Tibial nerve (tissue), 4 donors: ENCODE results near the gene DBH. TPM values are rescaled to one million over a fixed set of nuclear protein-coding genes. Genes with fewer than 3 reads are reported as not detected.

Source experiments
- DNase-seq, 2 donors: peaks; one replicate each; pipeline ENCODE4 v3.0.0-alpha.2; 2019; ENCODE audit warnings: low spot score in 2 of 2
- H3K27ac ChIP-seq, 4 donors: fragments of 200-600 bp; sonication (generic) in 3 of 4; one replicate each; pipeline ENCODE4 v1.5.1; 2017 to 2019; ENCODE audit warnings: mild to moderate bottlenecking in 1 of 4
- H3K27me3 ChIP-seq, 2 donors: fragments of 200-600 bp; sonication (generic) in 1 of 2; one replicate each; pipeline versions ENCODE4 v1.5.1 to v1.6.0; 2017 to 2019
- H3K36me3 ChIP-seq, 3 donors: fragments of 200-600 bp; sonication (generic); one replicate each; pipeline ENCODE4 v1.5.1; 2018 to 2019
- H3K4me1 ChIP-seq, 4 donors: fragments of 200-600 bp; sonication (generic) in 3 of 4; one replicate each; pipeline ENCODE4 v1.5.1; 2017 to 2019
- H3K4me3 ChIP-seq, 4 donors: fragments of 200-600 bp; sonication (generic) in 3 of 4; one replicate each; pipeline ENCODE4 v1.5.1; 2017 to 2019; ENCODE audit warnings: mild to moderate bottlenecking in 1 of 4, moderate library complexity in 1 of 4
- H3K9me3 ChIP-seq, 4 donors: fragments of 200-600 bp; sonication (generic) in 3 of 4; one replicate each; pipeline ENCODE4 v1.5.1; 2017 to 2019
- CTCF ChIP-seq, 5 experiments: fragments of 200-600 bp in 3 of 5; fragments of 450-650 bp in 2 of 5; sonication (generic) in 3 of 5; IDR thresholded peaks; one replicate each; pipeline ENCODE4 v1.5.1; 2016 to 2019; ENCODE audit warnings: antibody characterized with exemption in 5 of 5, mild to moderate bottlenecking in 3 of 5, moderate library complexity in 2 of 5
- EP300 ChIP-seq, 2 donors: sonication (generic); formaldehyde crosslinking; IDR thresholded peaks; one replicate each; pipeline ENCODE4 v1.6.1; 2017; ENCODE audit warnings: antibody characterized with exemption in 2 of 2, mild to moderate bottlenecking in 1 of 2
- POLR2A ChIP-seq, 2 donors: fragments of 450-650 bp; IDR thresholded peaks; one replicate each; pipeline ENCODE4 v1.6.1; 2017; ENCODE audit warnings: antibody characterized with exemption in 2 of 2, mild to moderate bottlenecking in 2 of 2, moderate library complexity in 2 of 2
- WGBS, 2 donors: methylation state at CpG; one replicate each; pipeline ENCODE4 v1.1.5; 2018; 5-methylcytosine and 5-hydroxymethylcytosine counted together
- total RNA-seq, 4 donors: library from RNA; depleted of rRNA; stranded (reverse); fragments of >200 nt; gene quantifications; one replicate each; pipeline ENCODE4 v1.1.0, GENCODE V29; 2016

Gene DBH
- total RNA-seq, 4 donors from 2014 or later: under 0.01 to 1.2 (median 0.22) TPM; not detected in 1

DNA sequence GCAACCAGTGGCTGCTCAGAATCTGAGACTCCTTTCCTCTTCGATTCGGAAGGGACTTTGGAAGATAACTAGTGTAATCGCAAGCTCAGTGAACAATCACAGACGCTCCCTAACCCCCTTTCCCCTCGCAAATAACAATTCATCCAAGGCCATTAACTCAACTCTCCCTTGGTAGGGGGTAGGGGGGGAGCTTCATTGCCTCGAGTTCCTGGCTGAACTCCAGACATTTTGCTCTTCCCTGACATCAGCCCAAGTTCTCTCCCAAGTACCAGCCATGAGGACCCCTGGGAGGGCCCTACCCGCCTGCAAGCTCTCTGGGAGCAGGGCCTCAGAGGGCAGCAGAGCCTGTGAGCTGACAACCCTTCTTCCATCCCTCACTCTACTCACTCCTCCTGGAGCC is 35.4 kb upstream of the DBH start:
- Histone ChIP-seq H3K27me3 (peaks cover 0 to 23% of the 10 kb centered on the region in 2 donors), H3K4me3 (no peak overlapping the region), H3K36me3 (no peaks in the 10 kb centered on the region), H3K27ac (no peak overlapping the region), H3K9me3 (peaks cover 0 to 35% (median 10%) of the 10 kb centered on the region in 4 donors), H3K4me1 (no peaks in the 10 kb centered on the region)
- no peak for DNase-seq
- 44 to 46% methylated on average over 7 of the region's 7 CpGs for WGBS, 2 donors
- no peak for TF ChIP-seq CTCF (IDR thresholded peaks at IDR 0.05)
- TF ChIP-seq EP300 (IDR thresholded peaks at IDR 0.05): no peak
- no peak for TF ChIP-seq POLR2A (IDR thresholded peaks at IDR 0.05)

DNA sequence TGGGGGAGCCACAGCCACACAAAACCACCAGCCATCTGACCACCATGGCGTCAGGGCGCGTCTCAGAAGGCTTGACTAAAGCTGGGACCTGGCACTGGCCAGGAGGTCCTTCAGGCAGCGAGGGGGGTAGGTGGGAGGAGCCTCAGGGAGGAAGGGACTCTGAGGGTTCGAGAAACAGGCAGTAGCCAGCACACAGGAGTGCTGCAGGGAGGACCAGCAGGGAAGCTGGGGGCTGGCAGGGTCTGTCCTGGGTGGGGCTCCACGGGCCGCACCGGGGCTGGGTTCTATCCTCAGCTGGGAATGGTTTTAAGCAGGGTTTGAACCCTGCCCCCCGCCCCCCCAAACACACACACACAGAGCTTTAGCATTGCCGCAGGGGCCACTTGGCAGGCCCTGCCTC is 34.4 kb upstream of the DBH start:
- Histone ChIP-seq H3K4me3 (no peak overlapping the region), H3K36me3 (no peaks in the 10 kb centered on the region), H3K27me3 (peaks cover 0 to 33% of the 10 kb centered on the region in 2 donors), H3K27ac (no peak overlapping the region), H3K9me3 (peaks cover 0 to 25% (median 10%) of the 10 kb centered on the region in 4 donors), H3K4me1 (no peaks in the 10 kb centered on the region)
- no peak for DNase-seq
- WGBS, 2 donors: 74 to 83% methylated on average over 8 to 10 of the region's 10 CpGs
- TF ChIP-seq POLR2A (IDR thresholded peaks at IDR 0.05): no peak
- no peak for TF ChIP-seq CTCF (IDR thresholded peaks at IDR 0.05)
- no peak for TF ChIP-seq EP300 (IDR thresholded peaks at IDR 0.05)

DNA sequence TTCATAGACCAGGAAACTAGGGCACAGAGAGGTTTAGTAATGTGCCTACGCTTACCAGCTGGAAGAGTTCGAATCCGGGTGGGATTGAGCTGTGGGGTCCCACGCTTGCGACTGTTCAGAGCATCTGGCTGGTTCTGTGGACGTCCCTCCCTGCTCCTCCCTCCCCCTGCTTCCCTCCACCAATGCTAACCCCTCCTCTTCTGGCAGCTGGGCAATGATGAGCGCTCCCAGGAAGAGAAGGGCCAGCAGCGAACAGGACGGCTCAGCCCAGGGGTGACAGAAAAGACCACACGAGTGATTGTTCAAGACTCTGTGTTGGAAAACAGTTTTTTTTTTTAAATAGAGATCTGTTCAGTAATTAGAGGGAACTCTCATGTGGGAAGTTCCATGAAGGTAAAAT is 33.9 kb upstream of the DBH start:
- H3K9me3 ChIP-seq: peaks cover 0 to 19% (median 7%) of the 10 kb centered on the region in 4 donors
- 58 to 74% methylated on average over 10 of the region's 10 CpGs for WGBS, 2 donors
- peaks cover 0 to 38% of the 10 kb centered on the region in 2 donors for H3K27me3 ChIP-seq
- no peak for DNase-seq
- no peaks in the 10 kb centered on the region for H3K36me3 ChIP-seq
- no peak overlapping the region for H3K4me3 ChIP-seq
- no peak for TF ChIP-seq CTCF (IDR thresholded peaks at IDR 0.05)
- TF ChIP-seq EP300 (IDR thresholded peaks at IDR 0.05): no peak
- no peak for TF ChIP-seq POLR2A (IDR thresholded peaks at IDR 0.05)
- H3K4me1 ChIP-seq: no peaks in the 10 kb centered on the region
- no peak overlapping the region for H3K27ac ChIP-seq

DNA sequence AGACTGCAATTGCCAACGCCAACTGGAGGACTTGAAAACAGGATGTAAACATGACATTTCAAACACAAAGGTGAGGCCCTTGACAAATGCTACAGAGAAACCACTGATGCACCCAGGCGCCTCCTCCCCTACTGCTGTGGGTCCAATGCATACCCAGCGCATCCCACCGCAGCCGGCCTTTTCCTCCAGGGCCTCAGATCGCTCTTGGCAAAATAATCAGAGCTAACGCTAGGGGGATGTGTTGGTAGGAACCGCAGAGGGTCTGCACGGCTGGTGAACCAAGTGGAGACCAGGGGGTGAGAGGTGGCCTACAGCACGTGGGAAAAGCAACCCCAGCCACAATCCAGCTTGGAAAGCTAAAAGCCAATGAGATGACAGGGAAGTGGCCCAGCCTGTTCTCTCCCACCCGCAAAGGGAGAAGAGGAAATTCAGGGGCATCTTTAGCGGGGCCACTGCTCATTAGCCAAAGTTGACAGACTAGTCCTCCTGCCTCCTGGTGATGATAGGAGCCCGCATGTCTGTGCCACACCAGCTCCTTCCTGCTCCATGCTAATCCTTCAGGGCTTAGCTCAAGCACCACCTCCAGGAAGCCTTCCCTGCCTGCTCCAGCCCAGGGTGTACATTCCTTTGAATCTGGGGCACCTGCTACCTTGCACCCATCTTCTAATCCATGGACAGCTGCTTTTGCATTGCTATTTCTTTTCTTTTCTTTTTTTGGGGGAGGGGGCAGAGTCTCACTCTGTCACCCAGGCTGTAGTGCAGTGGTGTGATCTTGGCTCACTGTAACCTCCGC is 32.8 kb upstream of the DBH start:
- 39 to 41% methylated on average over 14 of the region's 14 CpGs for WGBS, 2 donors

More for the DNA sequence above, 32.8 kb upstream of the DBH start:
- H3K36me3 ChIP-seq: no peaks in the 10 kb centered on the region
- H3K4me3 ChIP-seq: no peak overlapping the region
- H3K27me3 ChIP-seq: peaks cover 0 to 49% of the 10 kb centered on the region in 2 donors
- TF ChIP-seq EP300 (IDR thresholded peaks at IDR 0.05) (no peak), CTCF (IDR thresholded peaks at IDR 0.05) (no peak), POLR2A (IDR thresholded peaks at IDR 0.05) (no peak)
- peaks cover 0 to 9% (median under 1%) of the 10 kb centered on the region in 4 donors for H3K9me3 ChIP-seq
- no peak for DNase-seq
- no peaks in the 10 kb centered on the region for H3K4me1 ChIP-seq
- H3K27ac ChIP-seq: no peak overlapping the region
